Osteoblast (primary cell): Measurements from ENCODE around the gene CCDC27. TPM values are rescaled to one million over a fixed set of nuclear protein-coding genes. Genes with fewer than 3 reads are reported as not detected.

ENCODE experiments used
- DNase-seq: peaks from one replicate; pipeline ENCODE4 v3.0.0; 2011; ENCODE audit warnings: low spot score, mixed read lengths; ENCODE audit not compliant: insufficient read length; ENCODE audit errors: missing footprints
- H2AFZ ChIP-seq: 2 replicates; pipeline ENCODE4 v1.6.0; 2011; ENCODE audit warnings: mild to moderate bottlenecking, low read length
- H3K27ac ChIP-seq: 2 replicates; pipeline ENCODE4 v1.5.1; 2011; ENCODE audit warnings: mild to moderate bottlenecking, low read depth, low read length, moderate library complexity
- H3K27me3 ChIP-seq: 2 replicates; pipeline ENCODE4 v1.6.0; 2012; ENCODE audit warnings: mild to moderate bottlenecking, control low read depth, inconsistent platforms, low read length, moderate library complexity; ENCODE audit not compliant: insufficient read depth
- H3K36me3 ChIP-seq: 2 replicates; pipeline ENCODE4 v1.5.1; 2011; ENCODE audit warnings: mild to moderate bottlenecking, low read length, control low read depth, moderate library complexity; ENCODE audit not compliant: insufficient read depth
- H3K4me1 ChIP-seq: 2 replicates; pipeline ENCODE4 v1.5.1; 2011; ENCODE audit warnings: mild to moderate bottlenecking, low read length, control low read depth, moderate library complexity; ENCODE audit not compliant: insufficient read depth
- H3K4me2 ChIP-seq: 2 replicates; pipeline ENCODE4 v1.6.0; 2011; ENCODE audit warnings: mild to moderate bottlenecking, low read length; ENCODE audit not compliant: insufficient read depth
- H3K4me3 ChIP-seq: fragments of 200-600 bp; sonication (generic); 3 replicates; pipeline ENCODE4 v1.5.1; 2012; ENCODE audit warnings: mild to moderate bottlenecking, low read length, inconsistent platforms; ENCODE audit not compliant: insufficient read depth
- H3K79me2 ChIP-seq: 2 replicates; pipeline ENCODE4 v1.6.0; 2012; ENCODE audit warnings: mild to moderate bottlenecking, low read length, control low read depth, inconsistent platforms; ENCODE audit not compliant: insufficient read depth
- H3K9me3 ChIP-seq: 2 replicates; pipeline ENCODE4 v1.5.1; 2011; ENCODE audit warnings: low read depth, low read length, control low read depth
- H4K20me1 ChIP-seq: 2 replicates; pipeline ENCODE4 v1.6.0; 2012; ENCODE audit warnings: mild to moderate bottlenecking, low read length, control low read depth; ENCODE audit not compliant: insufficient read depth
- total RNA-seq: library from RNA; depleted of rRNA; stranded (reverse); fragments of >200 nt; gene quantifications from 2 replicates; pipeline ENCODE4 v1.2.3, GENCODE V29; 2012
- TF ChIP-seq, protein P1 (sequence below): IDR thresholded peaks from 2 replicates; pipeline ENCODE4 v1.5.1; 2011; ENCODE audit warnings: mild to moderate bottlenecking, low read depth, low read length, moderate library complexity; ENCODE audit errors: extremely low read depth

Gene CCDC27
- total RNA-seq, 1 donor = not detected

DNA sequence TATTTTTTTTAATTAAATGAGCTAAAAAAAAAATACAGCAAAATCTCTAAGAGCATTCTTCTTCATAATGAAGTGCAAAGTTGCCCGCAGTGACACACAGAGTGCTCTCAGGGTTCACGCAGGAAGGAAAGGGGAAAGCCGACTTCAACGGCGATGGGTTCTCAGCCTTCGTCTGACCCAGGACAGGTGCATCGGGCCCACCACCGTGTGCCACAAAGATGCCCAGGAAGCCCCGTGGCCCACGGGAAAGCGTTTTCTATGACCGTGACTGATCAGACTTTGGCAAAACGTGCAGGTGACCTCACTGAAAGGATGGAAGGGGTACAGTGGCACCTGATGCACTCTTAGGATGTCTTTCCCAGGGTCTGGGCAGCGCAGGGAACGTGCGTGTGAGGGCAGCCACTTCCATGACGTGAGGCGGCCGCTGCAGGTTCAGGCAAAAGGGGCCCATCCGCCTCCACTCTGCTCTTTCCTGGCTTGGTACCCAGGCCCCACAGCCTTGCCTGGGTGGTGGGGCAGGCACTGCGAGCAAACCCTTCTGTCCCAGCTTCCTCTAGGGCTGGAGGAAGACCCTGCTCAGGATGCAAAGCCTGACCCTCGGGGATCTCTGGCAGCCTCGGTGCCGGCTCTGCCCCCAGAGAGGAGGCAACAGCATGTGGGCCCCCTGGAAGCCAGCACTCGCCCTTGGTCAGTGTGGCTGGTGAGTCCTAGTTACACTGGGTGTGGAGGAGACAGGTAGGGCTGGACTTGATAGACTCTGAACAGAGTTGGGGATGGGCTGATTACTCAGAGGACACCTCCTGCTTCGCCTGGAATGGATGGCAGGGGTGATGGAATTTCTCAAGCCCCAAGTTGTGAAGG lies 35.7 kb downstream of the CCDC27 start:
- DNase-seq = peak; percentile 59
- peaks cover 64% of the 10 kb centered on the region for H3K79me2 ChIP-seq
- no peaks in the 10 kb centered on the region for H3K4me1 ChIP-seq
- no peak overlapping the region for H3K4me2 ChIP-seq
- H3K36me3 ChIP-seq = peaks cover 36% of the 10 kb centered on the region
- no peaks in the 10 kb centered on the region for H3K9me3 ChIP-seq
- H4K20me1 ChIP-seq = peaks cover 56% of the 10 kb centered on the region
- H3K4me3 ChIP-seq = no peak overlapping the region
- H3K27me3 ChIP-seq = no peaks in the 10 kb centered on the region
- TF ChIP-seq, protein P1, sequence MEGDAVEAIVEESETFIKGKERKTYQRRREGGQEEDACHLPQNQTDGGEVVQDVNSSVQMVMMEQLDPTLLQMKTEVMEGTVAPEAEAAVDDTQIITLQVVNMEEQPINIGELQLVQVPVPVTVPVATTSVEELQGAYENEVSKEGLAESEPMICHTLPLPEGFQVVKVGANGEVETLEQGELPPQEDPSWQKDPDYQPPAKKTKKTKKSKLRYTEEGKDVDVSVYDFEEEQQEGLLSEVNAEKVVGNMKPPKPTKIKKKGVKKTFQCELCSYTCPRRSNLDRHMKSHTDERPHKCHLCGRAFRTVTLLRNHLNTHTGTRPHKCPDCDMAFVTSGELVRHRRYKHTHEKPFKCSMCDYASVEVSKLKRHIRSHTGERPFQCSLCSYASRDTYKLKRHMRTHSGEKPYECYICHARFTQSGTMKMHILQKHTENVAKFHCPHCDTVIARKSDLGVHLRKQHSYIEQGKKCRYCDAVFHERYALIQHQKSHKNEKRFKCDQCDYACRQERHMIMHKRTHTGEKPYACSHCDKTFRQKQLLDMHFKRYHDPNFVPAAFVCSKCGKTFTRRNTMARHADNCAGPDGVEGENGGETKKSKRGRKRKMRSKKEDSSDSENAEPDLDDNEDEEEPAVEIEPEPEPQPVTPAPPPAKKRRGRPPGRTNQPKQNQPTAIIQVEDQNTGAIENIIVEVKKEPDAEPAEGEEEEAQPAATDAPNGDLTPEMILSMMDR = no peak
- H2AFZ ChIP-seq = no peak overlapping the region
- no peak overlapping the region for H3K27ac ChIP-seq

DNA sequence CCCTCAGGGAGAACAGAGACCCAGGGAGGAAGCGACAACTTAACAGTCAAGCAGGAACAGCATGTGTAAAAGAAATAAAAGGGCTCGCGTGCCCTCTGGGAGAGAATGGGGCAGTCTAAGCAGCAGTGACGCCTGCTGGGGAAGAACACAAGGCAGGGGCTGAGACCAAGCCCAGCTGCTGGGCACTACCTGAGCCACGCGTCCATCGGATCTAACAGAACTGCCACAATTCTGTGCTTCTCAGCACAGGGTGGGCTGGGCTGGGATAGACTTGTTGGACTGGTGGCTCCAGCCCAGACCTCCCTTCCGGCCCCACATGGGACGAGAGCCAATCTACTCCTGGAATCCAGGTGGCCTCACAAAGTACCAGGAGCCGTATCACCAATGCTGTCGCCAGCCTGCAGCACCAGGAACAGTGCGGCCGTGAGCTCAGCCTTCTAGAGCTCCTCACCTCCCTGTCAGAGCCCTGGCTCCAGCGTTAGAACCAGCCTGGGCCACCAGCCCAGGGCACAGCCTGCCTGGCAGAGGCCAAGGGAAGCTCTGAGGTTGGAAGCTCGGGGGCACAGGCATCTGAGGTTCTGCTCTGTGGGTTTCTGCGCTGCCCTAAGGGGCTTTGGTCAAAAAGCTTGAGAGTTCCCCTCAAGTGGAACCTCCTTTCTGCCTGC lies 36.6 kb downstream of the CCDC27 start:
- Histone ChIP-seq H3K36me3 (peaks cover 27% of the 10 kb centered on the region), H3K4me2 (no peak overlapping the region), H3K4me1 (peaks cover 6% of the 10 kb centered on the region), H2AFZ (no peak overlapping the region), H3K79me2 (peaks cover 73% of the 10 kb centered on the region), H3K4me3 (no peak overlapping the region), H3K9me3 (no peaks in the 10 kb centered on the region), H3K27ac (no peak overlapping the region), H3K27me3 (no peaks in the 10 kb centered on the region), H4K20me1 (peaks cover 64% of the 10 kb centered on the region)
- TF ChIP-seq, protein P1 = no peak
- peak; percentile 78 for DNase-seq

DNA sequence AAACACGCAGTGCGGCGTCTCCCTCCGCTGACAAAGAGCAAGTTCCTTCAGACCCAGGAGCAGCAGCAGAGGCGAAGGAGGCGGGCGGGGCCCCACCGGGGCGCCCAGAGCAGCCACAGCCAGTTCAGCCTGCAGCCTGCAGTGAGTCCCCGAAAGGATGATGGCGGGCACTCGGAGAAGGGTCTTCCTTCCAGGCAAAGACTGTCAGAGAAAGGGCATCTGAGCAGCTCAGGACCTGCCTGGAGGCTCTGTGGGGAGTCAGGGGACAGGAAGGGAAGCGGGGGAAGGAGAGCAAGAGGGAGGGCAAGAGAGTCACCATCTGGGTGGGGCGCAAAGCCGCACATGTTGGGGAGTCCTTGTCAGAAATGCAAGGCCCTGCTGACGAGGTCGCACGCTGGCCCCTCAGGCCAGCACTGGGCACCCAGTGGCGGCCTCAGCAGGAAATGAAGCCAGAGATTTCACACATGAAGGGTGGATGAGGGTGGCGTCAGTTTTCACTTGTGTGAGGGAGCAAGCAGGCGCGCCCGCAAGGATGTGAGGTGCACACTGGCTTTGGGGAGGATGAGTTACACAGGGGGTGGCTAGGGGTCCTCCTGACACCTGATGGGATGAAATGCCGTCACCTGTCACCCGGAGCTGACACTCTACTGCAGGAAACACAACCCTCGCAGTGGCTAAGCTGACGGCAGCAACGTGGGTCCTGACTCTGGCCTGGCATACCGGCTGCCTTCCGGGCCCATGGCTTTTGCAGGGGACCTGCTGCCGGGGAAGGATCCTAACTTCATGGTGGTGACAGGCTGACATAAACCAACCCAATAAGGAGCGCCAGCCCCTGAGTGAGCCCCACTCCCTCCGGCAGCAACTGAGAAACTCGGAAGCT lies 37.4 kb downstream of the CCDC27 start:
- H3K27me3 ChIP-seq = no peaks in the 10 kb centered on the region
- no peak overlapping the region for H3K27ac ChIP-seq
- peak; percentile 69 for DNase-seq
- H3K79me2 ChIP-seq = peaks cover 81% of the 10 kb centered on the region
- TF ChIP-seq, protein P1 = no peak
- peaks cover 20% of the 10 kb centered on the region for H3K36me3 ChIP-seq
- peaks cover 8% of the 10 kb centered on the region for H3K4me1 ChIP-seq
- peaks cover 69% of the 10 kb centered on the region for H4K20me1 ChIP-seq
- H3K9me3 ChIP-seq = no peaks in the 10 kb centered on the region
- no peak overlapping the region for H3K4me2 ChIP-seq
- no peak overlapping the region for H2AFZ ChIP-seq
- H3K4me3 ChIP-seq = no peak overlapping the region
